Activated naive CD8-positive, alpha-beta T cell treated with anti-CD3 and anti-CD28 coated beads for 36 hours (primary cell): ENCODE data around the gene SERINC5. TPM values are rescaled to one million over a fixed set of nuclear protein-coding genes. Genes with fewer than 3 reads are reported as not detected.
A peak's percentile ranks its signal among the peaks of the same experiment; 100 is the strongest.
"Not testable (repeated sequence)": the region's sequence is repeated elsewhere in the genome, so short reads cannot be mapped to it uniquely, and the experiment has no call there.

Experiments
- DNase-seq: peaks from one replicate; pipeline ENCODE4 v3.0.0; 2021
- H3K27ac Mint-ChIP-seq: one replicate; pipeline ENCODE4 v1.8.0; 2022; ENCODE audit warnings: mild to moderate bottlenecking, moderate library complexity, mixed read lengths
- H3K27me3 Mint-ChIP-seq: one replicate; pipeline ENCODE4 v1.8.0; 2022; ENCODE audit warnings: mild to moderate bottlenecking, mixed read lengths
- H3K36me3 Mint-ChIP-seq: one replicate; pipeline ENCODE4 v1.8.0; 2021; ENCODE audit warnings: mild to moderate bottlenecking, mixed read lengths
- H3K4me1 Mint-ChIP-seq: one replicate; pipeline ENCODE4 v1.8.0; 2021; ENCODE audit warnings: mixed read lengths
- H3K4me3 Mint-ChIP-seq: one replicate; pipeline ENCODE4 v1.8.0; 2022; ENCODE audit warnings: mild to moderate bottlenecking, moderate library complexity, mixed read lengths
- H3K9me3 Mint-ChIP-seq: one replicate; pipeline ENCODE4 v1.8.0; 2022; ENCODE audit warnings: mixed read lengths
- total RNA-seq, 2 experiments: library from RNA; stranded (reverse); gene quantifications; one replicate each; pipeline ENCODE4 v1.2.3, GENCODE V29; 2021

Gene SERINC5
- total RNA-seq, 2 experiments from 2014 or later, result 22.0 to 25.1 TPM

- Mint-ChIP-seq H3K27ac (peak overlapping the region; percentile 85), H3K36me3 (peaks cover 34% of the 10 kb centered on the region), H3K27me3 (no peaks in the 10 kb centered on the region), H3K4me1 (peaks cover 86% of the 10 kb centered on the region), H3K4me3 (peak overlapping the region; percentile 11), H3K9me3 (no peaks in the 10 kb centered on the region)
- no peak for DNase-seq
Observed at GRCh38 chr5:80206282-80206681, 49.6 kb downstream of the SERINC5 start.

DNA sequence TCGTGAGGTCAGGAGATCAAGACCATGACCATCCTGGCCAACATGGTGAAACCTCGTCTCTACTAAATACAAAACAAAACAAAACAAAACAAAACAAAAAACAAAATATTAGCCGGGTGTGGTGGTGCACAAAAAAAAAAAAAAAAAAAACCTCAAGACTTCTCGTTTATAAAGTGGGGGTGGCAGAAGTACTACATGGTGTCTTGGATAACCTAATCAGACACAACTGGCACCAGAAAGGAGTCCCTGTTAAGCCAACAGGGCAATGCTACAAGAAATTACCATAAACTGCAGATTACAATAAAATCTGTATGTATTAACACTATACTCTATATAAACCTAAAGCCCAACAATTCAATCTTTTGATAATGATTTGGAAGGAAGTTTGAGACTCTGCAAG, 50.0 kb downstream of the SERINC5 start:
- Mint-ChIP-seq H3K4me3 (peak overlapping the region; percentile 20), H3K4me1 (peaks cover 83% of the 10 kb centered on the region), H3K9me3 (no peaks in the 10 kb centered on the region), H3K27me3 (no peaks in the 10 kb centered on the region), H3K36me3 (peaks cover 34% of the 10 kb centered on the region), H3K27ac (peak overlapping the region; percentile 85)
- no peak for DNase-seq

GRCh38 chr5:80204808-80205614, 50.8 kb downstream of the SERINC5 start:
- DNase-seq, result no peak
- H3K9me3 Mint-ChIP-seq, result no peaks in the 10 kb centered on the region
- peak overlapping the region; percentile 30 for H3K4me3 Mint-ChIP-seq
- no peaks in the 10 kb centered on the region for H3K27me3 Mint-ChIP-seq
- peaks cover 31% of the 10 kb centered on the region for H3K36me3 Mint-ChIP-seq
- H3K27ac Mint-ChIP-seq, result peak overlapping the region; percentile 85
- H3K4me1 Mint-ChIP-seq, result peaks cover 76% of the 10 kb centered on the region

DNA sequence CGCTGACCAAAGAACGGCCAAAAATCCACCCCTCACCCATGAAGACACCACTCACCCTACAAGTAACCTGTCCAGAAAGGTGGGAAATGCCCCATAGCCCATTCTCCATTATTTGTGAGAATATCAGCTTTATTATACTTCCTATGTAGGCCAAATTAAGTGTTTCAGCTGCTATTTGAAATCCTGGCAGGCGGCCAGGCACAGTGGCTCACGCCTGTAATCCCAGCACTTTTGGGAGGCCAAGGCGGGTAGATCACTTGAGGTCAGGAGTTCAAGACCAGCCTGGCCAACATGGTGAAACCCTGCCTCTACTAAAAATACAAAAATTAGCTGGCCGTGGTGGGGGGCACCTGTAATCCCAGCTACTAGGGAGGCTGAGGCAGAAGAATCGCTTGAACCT, 54.1 kb downstream of the SERINC5 start:
- not testable (repeated sequence) for H3K4me3 Mint-ChIP-seq, DNase-seq, H3K27ac Mint-ChIP-seq, H3K27me3 Mint-ChIP-seq, H3K9me3 Mint-ChIP-seq
- H3K4me1 Mint-ChIP-seq, result peaks cover 67% of the 10 kb centered on the region
- peaks cover 36% of the 10 kb centered on the region for H3K36me3 Mint-ChIP-seq

DNA sequence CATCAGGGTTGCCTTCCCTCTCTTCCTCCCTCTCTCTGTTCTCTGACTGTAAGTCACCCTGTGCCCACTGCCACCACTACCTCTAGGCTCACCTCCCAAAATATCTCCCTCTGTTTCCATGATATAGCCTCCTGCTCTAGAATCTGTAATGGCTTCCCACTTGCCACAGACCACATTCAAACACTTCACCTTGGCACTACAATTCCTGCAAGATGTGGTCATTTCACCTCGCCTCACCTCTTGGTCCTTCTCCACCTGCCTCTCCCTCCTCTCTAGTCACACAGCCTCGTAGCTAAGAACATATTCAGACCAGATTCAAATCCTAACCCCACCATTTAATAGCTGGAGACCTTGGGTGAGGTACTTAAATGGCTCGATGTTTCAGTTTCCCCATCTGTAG, 56.9 kb downstream of the SERINC5 start:
- no peak overlapping the region for H3K4me3 Mint-ChIP-seq

DNA sequence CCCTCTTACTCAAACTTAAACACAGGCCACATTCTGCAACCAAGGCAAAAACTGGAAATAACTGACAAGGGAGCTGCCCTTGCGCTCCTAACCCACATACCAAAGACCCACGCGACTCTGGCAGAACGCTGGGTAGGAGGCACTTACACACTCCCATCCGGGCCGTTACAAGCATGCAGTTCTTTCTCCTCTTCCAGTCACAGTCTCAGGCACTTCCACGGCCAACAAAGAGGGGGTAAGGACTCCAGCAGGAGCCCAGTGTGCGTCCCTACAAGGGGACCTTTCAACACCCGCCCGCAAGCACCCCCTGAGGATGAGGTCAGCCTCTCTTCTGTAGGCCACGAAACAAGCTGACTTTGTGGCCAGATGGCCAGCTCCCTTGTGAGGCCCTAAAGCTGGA, 57.4 kb downstream of the SERINC5 start:
- Mint-ChIP-seq H3K4me1 (peaks cover 62% of the 10 kb centered on the region), H3K27me3 (no peaks in the 10 kb centered on the region), H3K9me3 (no peaks in the 10 kb centered on the region)

More for the DNA sequence above, 56.9 kb downstream of the SERINC5 start:
- Mint-ChIP-seq H3K9me3 (no peaks in the 10 kb centered on the region), H3K27me3 (no peaks in the 10 kb centered on the region), H3K4me1 (peaks cover 60% of the 10 kb centered on the region), H3K27ac (peak overlapping the region; percentile 89), H3K36me3 (peaks cover 31% of the 10 kb centered on the region)
- DNase-seq, result no peak

DNA sequence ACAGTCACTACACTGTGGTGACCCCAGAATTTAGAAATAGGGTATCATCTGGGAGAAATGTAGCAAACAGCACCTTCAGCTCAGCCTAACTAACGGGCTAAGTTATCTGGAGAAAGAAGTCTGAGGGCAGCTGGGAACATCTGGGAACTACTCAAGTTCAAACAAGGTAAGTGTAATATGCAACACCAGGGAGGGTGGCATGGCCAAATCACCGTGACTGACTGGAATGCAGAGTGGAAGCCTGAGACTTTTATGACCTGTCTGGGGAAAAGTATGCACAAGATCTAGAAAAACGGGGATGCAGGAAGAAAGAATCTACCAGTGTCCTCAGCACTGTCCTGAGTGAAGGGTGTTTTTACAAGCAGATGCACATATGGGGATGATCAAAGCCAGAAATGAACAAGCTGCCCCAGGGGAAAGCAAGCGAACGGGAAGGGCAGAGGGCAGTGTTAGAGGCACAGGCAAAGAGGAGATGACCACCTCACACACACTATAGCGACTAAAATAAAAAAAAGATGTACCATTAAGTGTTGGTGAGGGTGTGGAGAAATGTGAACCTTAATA, 59.9 kb downstream of the SERINC5 start:
- H3K27ac Mint-ChIP-seq, result peak overlapping the region; percentile 75
- peaks cover 68% of the 10 kb centered on the region for H3K4me1 Mint-ChIP-seq
- peaks cover 18% of the 10 kb centered on the region for H3K36me3 Mint-ChIP-seq
- no peaks in the 10 kb centered on the region for H3K9me3 Mint-ChIP-seq
- no peak overlapping the region for H3K4me3 Mint-ChIP-seq
- no peak for DNase-seq
- H3K27me3 Mint-ChIP-seq, result no peaks in the 10 kb centered on the region

More for the DNA sequence above, 57.4 kb downstream of the SERINC5 start:
- Mint-ChIP-seq H3K36me3 (peaks cover 28% of the 10 kb centered on the region), H3K4me3 (peak overlapping the region; percentile 36), H3K27ac (peak overlapping the region; percentile 89)
- no peak for DNase-seq

GRCh38 chr5:80194468-80194867, 61.4 kb downstream of the SERINC5 start:
- H3K27me3 Mint-ChIP-seq, result no peaks in the 10 kb centered on the region
- H3K4me3 Mint-ChIP-seq, result peak overlapping the region; percentile 33
- peaks cover 78% of the 10 kb centered on the region for H3K4me1 Mint-ChIP-seq
- H3K36me3 Mint-ChIP-seq, result peaks cover 12% of the 10 kb centered on the region
- no peaks in the 10 kb centered on the region for H3K9me3 Mint-ChIP-seq
- peak overlapping the region; percentile 88 for H3K27ac Mint-ChIP-seq
- no peak for DNase-seq

DNA sequence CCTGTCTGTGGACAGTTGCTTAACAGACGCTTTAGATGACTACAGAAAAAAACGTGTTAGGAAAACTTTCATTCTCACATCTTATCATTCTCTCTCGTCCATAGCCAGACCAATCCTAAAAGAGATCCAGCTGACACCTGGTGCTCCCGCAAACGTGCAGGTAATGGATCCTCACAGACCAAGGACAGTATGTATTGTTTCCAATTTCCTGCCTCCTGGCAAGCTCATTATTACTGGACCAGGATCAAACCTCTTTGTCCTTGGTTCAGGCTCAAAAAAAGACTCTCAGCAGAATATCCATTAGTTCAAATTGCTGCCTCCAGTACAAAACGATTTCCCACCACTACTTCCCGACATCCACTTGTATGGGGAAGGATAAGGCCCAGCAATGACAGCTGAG, 62.4 kb downstream of the SERINC5 start:
- Mint-ChIP-seq H3K4me1 (peaks cover 74% of the 10 kb centered on the region), H3K36me3 (peaks cover 8% of the 10 kb centered on the region), H3K27me3 (no peaks in the 10 kb centered on the region), H3K9me3 (no peaks in the 10 kb centered on the region), H3K27ac (peak overlapping the region; percentile 88), H3K4me3 (peak overlapping the region; percentile 70)
- no peak for DNase-seq

DNA sequence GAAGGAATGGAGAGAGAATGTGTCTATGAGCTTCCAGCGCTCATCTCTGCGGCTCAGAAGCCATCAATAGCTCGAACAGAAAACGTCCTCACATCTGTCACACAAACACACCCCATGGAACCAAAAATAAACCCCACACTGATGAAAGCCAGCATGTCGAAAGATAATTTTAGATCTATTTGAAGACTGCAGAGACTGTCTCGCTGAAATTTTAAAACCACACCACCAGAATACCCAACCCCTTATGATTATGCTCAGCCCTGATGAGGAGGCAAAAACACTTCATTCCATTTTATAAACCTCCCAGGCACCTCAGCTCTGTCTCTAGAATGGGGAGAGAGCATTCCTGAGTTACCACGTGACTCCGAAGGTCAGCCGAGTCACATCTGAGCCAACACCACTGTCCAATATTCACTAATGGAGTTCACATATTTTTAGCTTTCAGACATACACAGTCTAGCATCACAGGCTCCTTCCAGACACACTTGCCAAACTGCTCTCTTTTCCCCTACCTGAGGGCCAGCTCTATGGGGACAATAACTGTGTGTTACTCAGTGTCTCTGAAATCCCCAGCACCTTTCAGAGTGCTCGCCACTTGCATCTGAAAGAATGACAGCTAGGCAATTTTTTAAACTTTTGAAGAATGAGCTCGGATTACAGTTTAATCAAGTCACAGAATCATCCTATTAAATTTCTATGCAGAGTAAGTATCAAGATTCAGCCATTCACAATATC, 63.2 kb downstream of the SERINC5 start:
- peaks cover 73% of the 10 kb centered on the region for H3K4me1 Mint-ChIP-seq
- H3K36me3 Mint-ChIP-seq, result peaks cover 9% of the 10 kb centered on the region
- no peaks in the 10 kb centered on the region for H3K9me3 Mint-ChIP-seq
- H3K27me3 Mint-ChIP-seq, result no peaks in the 10 kb centered on the region
- peak overlapping the region; percentile 88 for H3K27ac Mint-ChIP-seq
- peak overlapping the region; percentile 70 for H3K4me3 Mint-ChIP-seq
- DNase-seq, result no peak

DNA sequence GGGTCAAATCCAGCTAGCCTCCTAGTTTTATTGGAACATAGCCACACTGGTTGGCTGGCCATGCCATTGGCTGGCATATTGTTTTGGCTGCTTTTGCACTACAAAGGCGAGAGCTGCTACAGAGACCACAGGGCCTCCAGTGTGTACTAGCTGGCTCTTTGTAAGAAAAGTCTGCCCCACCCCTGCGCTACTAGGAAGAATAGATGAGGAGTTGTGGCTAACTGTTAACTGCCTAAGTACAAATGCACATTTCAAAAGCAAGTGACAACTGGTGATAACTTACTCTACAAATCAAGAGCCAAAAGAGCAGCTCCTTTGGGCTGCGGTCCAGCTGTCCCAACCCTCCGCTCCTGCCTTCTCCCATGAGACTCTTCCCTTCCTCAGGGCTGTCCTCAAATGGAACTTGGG, 63.9 kb downstream of the SERINC5 start:
- no peaks in the 10 kb centered on the region for H3K27me3 Mint-ChIP-seq
- no peaks in the 10 kb centered on the region for H3K9me3 Mint-ChIP-seq
- peak overlapping the region; percentile 88 for H3K27ac Mint-ChIP-seq
- peaks cover 13% of the 10 kb centered on the region for H3K36me3 Mint-ChIP-seq
- peak overlapping the region; percentile 70 for H3K4me3 Mint-ChIP-seq
- no peak for DNase-seq
- H3K4me1 Mint-ChIP-seq, result peaks cover 75% of the 10 kb centered on the region

- H3K36me3 Mint-ChIP-seq, result peaks cover 15% of the 10 kb centered on the region
- peak overlapping the region; percentile 96 for H3K27ac Mint-ChIP-seq
- H3K27me3 Mint-ChIP-seq, result no peaks in the 10 kb centered on the region
Observed at GRCh38 chr5:80191397-80191796, 64.5 kb downstream of the SERINC5 start.

GRCh38 chr5:80190960-80191359, 64.9 kb downstream of the SERINC5 start:
- Mint-ChIP-seq H3K36me3 (peaks cover 13% of the 10 kb centered on the region), H3K4me1 (peaks cover 79% of the 10 kb centered on the region), H3K27me3 (no peaks in the 10 kb centered on the region), H3K27ac (peak overlapping the region; percentile 96), H3K9me3 (no peaks in the 10 kb centered on the region), H3K4me3 (peak overlapping the region; percentile 33)
- no peak for DNase-seq

More at GRCh38 chr5:80191397-80191796, 64.5 kb downstream of the SERINC5 start:
- DNase-seq, result no peak
- Mint-ChIP-seq H3K4me1 (peaks cover 80% of the 10 kb centered on the region), H3K9me3 (no peaks in the 10 kb centered on the region), H3K4me3 (peak overlapping the region; percentile 33)

GRCh38 chr5:80189701-80190100, 66.1 kb downstream of the SERINC5 start:
- no peak for DNase-seq
- Mint-ChIP-seq H3K4me1 (peaks cover 82% of the 10 kb centered on the region), H3K27me3 (no peaks in the 10 kb centered on the region), H3K36me3 (peaks cover 17% of the 10 kb centered on the region), H3K4me3 (peak overlapping the region; percentile 81), H3K27ac (peak overlapping the region; percentile 96), H3K9me3 (no peaks in the 10 kb centered on the region)

DNA sequence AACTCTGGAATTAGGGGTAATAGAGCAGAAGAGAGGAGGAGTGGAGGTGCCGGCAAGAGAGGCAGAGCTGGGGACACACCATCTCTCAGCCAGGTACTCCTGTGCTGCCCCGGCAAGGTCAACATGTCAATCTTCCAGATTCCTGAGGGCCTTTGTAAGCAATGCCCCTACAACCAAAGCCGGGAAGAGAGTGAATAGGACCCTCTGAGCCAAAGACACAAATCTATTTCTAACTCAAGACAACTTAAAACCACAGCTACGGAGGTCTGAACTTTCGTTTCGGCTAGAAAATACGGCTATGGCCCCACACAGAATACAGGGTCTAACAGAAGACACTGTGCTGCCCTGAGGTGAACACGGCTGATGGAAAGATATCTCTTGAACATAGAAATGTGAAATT, 66.6 kb downstream of the SERINC5 start:
- no peaks in the 10 kb centered on the region for H3K27me3 Mint-ChIP-seq
- peaks cover 82% of the 10 kb centered on the region for H3K4me1 Mint-ChIP-seq
- H3K4me3 Mint-ChIP-seq, result peak overlapping the region; percentile 81
- H3K9me3 Mint-ChIP-seq, result no peaks in the 10 kb centered on the region
- H3K36me3 Mint-ChIP-seq, result peaks cover 17% of the 10 kb centered on the region
- peak overlapping the region; percentile 96 for H3K27ac Mint-ChIP-seq
- DNase-seq, result no peak
